GM21619 (cell line): ENCODE measurements around the gene TOR1A.
"Not testable (repeated sequence)": the region's sequence is repeated elsewhere in the genome, so short reads cannot be mapped to it uniquely, and the experiment has no call there.

Experiments used
- ATAC-seq: cut with Tn5 transposase; IDR thresholded peaks from one replicate; pipeline ENCODE4 v1.9.1; 2021; ENCODE audit not compliant: unreplicated experiment

Gene TOR1A

GRCh38 chr9:129823542-129823934 lies 398 bp downstream of the TOR1A start:
- no peak for ATAC-seq

- no peak for ATAC-seq
These were observed 916 bp downstream of the TOR1A start for GRCh38 chr9:129822898-129823541.

GRCh38 chr9:129816501-129817435 lies 7.2 kb downstream of the TOR1A start:
- ATAC-seq: no peak

GRCh38 chr9:129815278-129815677 lies 8.7 kb downstream of the TOR1A start:
- no peak for ATAC-seq

GRCh38 chr9:129814432-129815223 lies 9.3 kb downstream of the TOR1A start:
- ATAC-seq: no peak

GRCh38 chr9:129813661-129814060 lies 10.3 kb downstream of the TOR1A start:
- no peak for ATAC-seq

- no peak for ATAC-seq
These were observed 11.6 kb downstream of the TOR1A start for GRCh38 chr9:129812385-129812784.

GRCh38 chr9:129811967-129812363 lies 12.0 kb downstream of the TOR1A start:
- no peak for ATAC-seq

GRCh38 chr9:129810788-129811187 lies 13.1 kb downstream of the TOR1A start:
- ATAC-seq: no peak

GRCh38 chr9:129810116-129810515 lies 13.8 kb downstream of the TOR1A start:
- no peak for ATAC-seq

GRCh38 chr9:129809346-129809745 lies 14.6 kb downstream of the TOR1A start:
- no peak for ATAC-seq

- no peak for ATAC-seq
These were observed 17.9 kb downstream of the TOR1A start for GRCh38 chr9:129806061-129806460.

- no peak for ATAC-seq
These were observed 20.3 kb downstream of the TOR1A start for GRCh38 chr9:129803676-129804060.

GRCh38 chr9:129802833-129803675 lies 20.9 kb downstream of the TOR1A start, which contains the start of gene TOR1B:
Gene TOR1B (plus strand): TSS chr9:129803184. CDS start chr9:129803213, 29 bp downstream.
- peak; percentile 91 for ATAC-seq

GRCh38 chr9:129801504-129801903 lies 22.4 kb downstream of the TOR1A start:
- no peak for ATAC-seq

- ATAC-seq: no peak
These were observed 25.0 kb downstream of the TOR1A start for GRCh38 chr9:129798973-129799372.

GRCh38 chr9:129796029-129796428 lies 27.9 kb downstream of the TOR1A start:
- not testable (repeated sequence) for ATAC-seq

GRCh38 chr9:129794549-129794948 lies 29.4 kb downstream of the TOR1A start:
- ATAC-seq: no peak

GRCh38 chr9:129786481-129786880 lies 37.5 kb downstream of the TOR1A start:
- ATAC-seq: no peak

GRCh38 chr9:129785866-129786265 lies 38.1 kb downstream of the TOR1A start:
- ATAC-seq: no peak
